Dedifferentiated amniotic fluid mesenchymal stem cell (primary cell): ENCODE results near the gene ASTN2.

Source experiments
- DNase-seq: peaks from one replicate; pipeline ENCODE4 v3.0.0-alpha.2; 2016; ENCODE audit errors: extremely low spot score

Gene ASTN2

GRCh38 chr9:117014061-117014460, 400.8 kb downstream of the ASTN2 start:
- no peak for DNase-seq

DNA sequence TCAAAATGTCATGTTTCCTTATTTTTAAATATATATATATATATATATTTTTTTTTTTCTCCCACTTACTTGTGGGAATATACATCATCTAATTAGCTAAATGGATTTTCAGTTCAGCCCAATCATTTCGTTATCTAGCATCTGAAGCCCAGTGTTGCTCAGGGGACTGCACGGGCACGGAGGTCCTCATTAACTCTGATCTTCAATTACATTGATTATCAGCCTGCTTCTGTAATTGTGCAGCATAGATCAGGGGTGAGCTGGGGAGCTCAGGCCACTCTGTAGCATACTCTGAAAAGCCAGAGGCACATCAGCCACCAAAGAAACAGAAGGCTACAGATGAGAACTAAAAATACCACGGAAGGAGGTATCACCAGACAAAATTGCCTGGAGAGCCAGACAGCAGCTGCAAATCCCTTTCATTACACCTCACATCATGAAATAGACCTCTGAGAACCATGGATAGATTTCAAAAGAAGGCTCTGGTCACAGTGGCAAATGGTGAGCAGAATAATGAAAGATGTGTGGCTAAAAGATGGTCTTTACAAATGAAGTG, 401.3 kb downstream of the ASTN2 start:
- no peak for DNase-seq

DNA sequence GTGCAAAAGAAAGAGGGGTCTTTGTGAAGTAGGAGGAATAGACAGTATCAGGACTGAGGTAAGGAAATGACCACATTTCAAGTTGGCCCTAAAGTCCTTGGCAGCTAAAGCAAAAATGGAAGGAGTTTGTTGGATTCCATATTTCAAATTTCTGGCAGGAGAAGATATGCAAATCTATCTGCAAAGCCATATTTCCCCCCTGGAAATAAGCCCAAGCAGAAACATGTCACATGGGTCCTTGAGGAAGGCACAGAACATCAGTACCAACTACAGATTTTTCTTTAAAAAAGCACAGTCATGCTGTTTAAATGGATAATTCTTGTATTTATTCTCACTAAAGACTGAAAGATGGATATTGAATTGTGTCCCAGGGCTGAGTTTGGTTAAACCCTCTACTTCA, 404.8 kb downstream of the ASTN2 start:
- no peak for DNase-seq

DNA sequence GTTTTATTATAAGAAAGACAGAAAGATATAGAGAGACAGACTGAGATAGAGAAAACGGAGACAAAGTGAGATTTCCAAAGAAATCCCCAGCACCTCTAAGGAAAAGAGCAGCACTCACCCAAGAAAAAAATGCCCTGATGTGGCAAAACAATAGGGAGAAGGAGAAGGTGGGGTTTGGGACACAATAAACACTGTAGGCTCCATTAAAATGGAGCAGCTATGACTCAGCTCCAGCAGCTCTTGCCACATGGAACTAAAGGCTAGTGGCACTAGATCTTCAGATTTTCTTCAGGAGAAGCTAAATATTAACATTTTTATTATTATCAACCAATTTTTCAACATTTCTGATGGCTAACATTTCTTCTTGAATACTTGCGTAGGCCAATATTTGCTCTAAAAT, 406.0 kb downstream of the ASTN2 start:
- DNase-seq, result no peak

GRCh38 chr9:117008461-117008860, 406.4 kb downstream of the ASTN2 start:
- DNase-seq, result no peak

- DNase-seq, result no peak
Measured at GRCh38 chr9:117002686-117003085, 412.2 kb downstream of the ASTN2 start.

DNA sequence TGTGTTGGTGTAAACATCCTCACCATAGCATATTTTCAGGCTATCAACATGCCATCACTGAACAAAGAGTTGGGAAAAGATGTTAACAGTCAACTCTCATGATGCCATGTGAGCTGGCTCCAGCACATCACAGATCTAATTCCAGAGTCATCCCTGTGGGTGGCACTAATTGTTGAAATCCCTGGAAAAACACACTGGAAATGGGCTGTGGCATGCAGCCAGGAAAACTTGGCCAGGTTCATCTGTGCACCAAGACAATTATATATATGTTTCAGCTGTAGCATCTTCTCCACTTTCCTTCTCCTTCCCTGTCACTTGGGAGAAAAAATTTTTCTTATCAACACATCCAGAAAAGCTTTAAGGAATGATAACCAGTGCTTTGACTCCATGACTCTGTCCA, 414.0 kb downstream of the ASTN2 start:
- DNase-seq, result no peak

GRCh38 chr9:117000196-117000723, 414.6 kb downstream of the ASTN2 start:
- DNase-seq, result no peak

GRCh38 chr9:116998305-116998704, 416.6 kb downstream of the ASTN2 start:
- DNase-seq, result no peak

DNA sequence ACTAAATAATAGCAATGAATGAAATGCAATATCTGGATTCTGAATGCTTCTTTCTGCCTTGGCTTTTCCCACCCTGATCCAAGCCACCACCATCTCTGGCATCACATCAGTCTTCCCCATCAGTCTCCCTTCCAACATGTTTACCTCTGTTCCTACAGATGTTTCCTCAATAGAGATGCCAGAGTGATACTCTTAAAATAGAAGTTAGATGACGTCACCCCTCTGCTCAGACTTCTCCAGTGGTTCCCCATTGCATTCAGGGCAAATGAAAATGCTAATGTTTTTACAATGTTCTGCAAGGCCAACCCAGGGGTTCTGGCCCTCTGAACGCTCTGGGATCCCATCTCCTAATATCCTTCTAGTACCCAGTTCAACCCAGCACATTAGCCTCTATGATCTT, 422.0 kb downstream of the ASTN2 start:
- DNase-seq, result no peak

GRCh38 chr9:116991051-116991450, 423.8 kb downstream of the ASTN2 start:
- DNase-seq, result no peak

GRCh38 chr9:116990592-116990991, 424.3 kb downstream of the ASTN2 start:
- DNase-seq, result no peak

DNA sequence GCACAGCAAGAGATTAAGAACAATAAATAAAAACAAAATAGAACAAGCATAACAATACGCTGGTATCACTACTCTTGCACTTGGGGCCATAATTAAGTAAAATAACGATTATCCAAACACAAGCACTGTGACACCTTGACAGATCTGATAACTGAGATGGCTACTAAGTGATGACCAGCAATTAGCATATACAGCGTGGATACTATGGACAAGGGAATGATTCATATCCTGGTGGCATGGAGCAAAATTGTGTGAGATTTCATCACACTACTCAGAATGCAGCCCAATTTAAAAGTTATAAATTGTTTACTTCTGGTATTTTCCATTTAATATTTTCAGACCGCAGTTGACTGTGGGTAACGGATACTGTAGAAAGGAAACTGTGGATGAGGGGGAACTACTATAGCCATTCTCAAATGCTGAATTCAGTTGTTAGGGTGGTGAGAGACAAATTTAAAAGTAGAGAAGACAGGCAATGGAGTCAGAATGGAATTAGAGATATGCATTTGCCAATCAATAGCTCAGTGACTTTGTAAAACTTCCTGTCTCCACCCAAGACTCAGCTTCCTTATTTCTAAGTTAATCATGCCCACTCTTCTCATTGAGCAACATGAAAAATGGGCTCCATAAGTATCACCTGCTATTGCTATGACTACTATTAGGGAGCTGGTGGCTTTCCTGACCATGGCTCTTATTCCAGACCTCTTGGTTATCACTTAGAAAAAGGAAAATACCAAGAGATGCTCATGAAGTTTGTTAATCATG, 427.0 kb downstream of the ASTN2 start:
- no peak for DNase-seq

- no peak for DNase-seq
Measured at GRCh38 chr9:116986015-116986414, 428.8 kb downstream of the ASTN2 start.

GRCh38 chr9:116985596-116985995, 429.3 kb downstream of the ASTN2 start:
- no peak for DNase-seq

DNA sequence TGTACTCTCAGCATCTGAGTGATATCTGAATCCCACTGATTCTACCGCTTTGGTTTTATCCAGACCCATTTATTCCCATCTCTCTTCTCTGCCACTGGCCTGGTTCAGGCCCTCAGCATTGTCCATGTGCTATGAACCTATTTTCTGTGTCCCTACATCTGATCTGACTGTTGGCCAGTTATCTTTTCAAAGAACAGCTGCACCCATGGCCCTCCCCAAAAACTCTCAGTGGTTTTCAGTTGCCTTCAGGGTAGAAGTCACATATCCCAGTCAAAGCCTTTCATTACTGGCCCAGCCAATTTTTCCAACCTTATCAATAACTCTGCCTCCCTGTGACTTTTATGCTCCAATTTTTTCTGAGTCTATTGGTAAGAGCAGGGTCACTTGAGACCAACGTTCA, 430.7 kb downstream of the ASTN2 start:
- no peak for DNase-seq

DNA sequence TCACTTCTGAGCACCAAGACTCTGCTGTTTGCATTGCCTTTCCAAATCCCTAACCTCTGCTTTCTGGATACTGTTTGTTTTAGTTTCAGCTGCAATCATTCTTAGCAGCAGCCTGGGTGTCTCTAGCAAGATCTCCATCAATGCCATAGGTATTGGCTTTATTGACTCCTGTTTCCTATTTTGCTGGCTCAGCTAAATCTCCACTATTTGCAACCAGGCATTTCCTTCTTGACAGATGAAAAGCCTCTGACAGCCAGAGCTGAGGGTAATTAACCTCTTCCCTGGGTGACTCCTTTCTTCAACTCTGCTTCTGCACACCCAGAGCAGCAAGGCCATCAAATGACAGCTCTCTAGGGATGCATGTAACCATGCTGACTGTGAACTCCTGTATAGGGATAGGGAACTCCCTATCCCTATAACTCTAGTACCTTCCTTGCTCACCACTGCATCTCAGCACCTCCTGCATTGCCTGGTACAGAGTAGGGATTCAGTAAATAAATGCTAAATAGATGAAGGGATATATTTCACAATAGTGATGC, 434.2 kb downstream of the ASTN2 start:
- no peak for DNase-seq

- DNase-seq, result no peak
Measured at GRCh38 chr9:116979456-116979855, 435.4 kb downstream of the ASTN2 start.

DNA sequence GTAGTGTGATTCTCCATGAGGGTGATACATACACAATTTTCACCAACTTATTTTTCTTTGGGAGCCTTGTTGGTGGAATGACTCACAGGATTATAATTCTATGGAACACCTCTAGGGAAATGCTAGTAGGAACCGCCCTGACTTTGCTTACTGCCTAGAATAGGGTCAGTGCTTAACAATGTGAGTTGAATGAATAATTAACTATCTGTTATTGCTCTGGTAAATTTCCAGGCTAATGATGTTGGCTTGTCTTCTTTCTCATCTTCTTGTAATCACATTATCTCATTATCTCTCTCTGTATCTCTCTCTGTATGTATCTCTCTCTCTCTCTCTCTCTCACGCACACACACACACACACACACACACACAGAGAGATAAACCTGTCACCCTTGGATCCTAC, 436.7 kb downstream of the ASTN2 start:
- no peak for DNase-seq

DNA sequence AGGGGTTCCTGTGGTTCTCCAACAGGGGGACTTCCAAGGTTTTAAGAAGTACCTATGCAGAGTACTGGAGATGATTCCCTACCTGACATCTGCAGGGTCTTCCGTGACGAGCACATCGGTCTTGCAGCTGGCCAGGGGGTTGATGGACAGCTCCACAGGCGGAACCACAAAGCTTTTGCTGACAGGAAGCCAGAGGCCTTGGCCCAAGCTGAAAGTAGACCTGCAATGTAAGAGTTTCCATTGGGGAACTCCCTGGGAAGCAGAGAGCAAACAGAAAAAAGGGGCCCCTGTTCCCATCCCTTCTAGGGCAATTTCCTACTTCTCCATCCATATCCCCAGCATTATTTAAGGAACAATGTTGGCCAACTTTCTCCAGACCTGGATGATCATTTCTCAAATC, 439.7 kb downstream of the ASTN2 start:
- DNase-seq, result no peak

DNA sequence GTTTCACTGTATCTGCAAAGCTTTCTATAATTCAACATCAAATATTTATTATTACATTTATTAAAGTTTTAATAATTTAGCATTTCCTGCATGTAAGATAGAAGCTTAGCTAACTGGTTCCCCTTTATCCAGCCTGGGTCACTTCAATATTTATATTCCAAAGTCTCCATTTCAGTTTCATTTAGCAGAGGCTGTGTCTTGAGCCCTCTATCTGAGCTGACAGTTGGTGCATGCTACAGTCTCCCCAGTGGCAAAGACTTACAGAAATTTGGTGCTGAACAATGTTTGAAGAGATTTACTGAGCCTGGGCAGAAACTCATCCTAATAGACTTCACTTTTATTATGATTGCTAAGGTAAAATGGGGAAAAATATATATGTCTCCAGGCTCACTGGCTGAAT, 448.7 kb downstream of the ASTN2 start:
- no peak for DNase-seq

- no peak for DNase-seq
Measured at GRCh38 chr9:116964258-116964657, 450.6 kb downstream of the ASTN2 start.

DNA sequence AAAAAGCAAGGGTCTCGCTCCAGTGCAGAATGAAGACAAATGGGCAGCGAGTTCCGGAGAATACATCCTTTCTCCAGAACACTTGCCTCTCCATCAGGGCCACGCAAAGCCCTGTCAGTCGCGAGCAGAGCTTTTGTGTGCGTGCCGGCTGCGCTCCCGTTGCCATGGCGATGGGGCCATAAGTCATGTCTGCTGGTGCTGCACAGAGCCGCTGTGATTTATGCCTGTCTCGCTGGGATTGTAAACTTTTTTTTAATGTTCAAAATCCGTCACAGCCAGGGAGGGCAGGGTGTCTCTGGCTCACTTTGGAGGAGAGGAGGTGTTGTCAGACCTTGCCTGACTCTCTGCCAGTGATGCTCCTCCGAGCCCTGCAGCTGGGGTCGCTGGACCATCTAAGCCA, 455.0 kb downstream of the ASTN2 start:
- no peak for DNase-seq
